HFFc6 (cell line): ENCODE measurements around the gene MMS19. TPM values are rescaled to one million over a fixed set of nuclear protein-coding genes. Genes with fewer than 3 reads are reported as not detected.

Experiments used
- DNase-seq: peaks from one replicate; pipeline ENCODE4 v3.0.0-alpha.2; 2018
- H3K27ac Mint-ChIP-seq: 2 replicates; pipeline ENCODE4 v1.8.0; 2020; ENCODE audit warnings: mild to moderate bottlenecking, mixed read lengths
- H3K27me3 Mint-ChIP-seq: 2 replicates; pipeline ENCODE4 v1.8.0; 2021; ENCODE audit warnings: mild to moderate bottlenecking, moderate library complexity, mixed read lengths; ENCODE audit not compliant: insufficient read depth
- H3K36me3 Mint-ChIP-seq: 2 replicates; pipeline ENCODE4 v1.8.0; 2021; ENCODE audit warnings: low read depth, mixed read lengths
- H3K4me1 Mint-ChIP-seq: 2 replicates; pipeline ENCODE4 v1.8.0; 2020; ENCODE audit warnings: low read depth, mixed read lengths
- H3K4me3 Mint-ChIP-seq: 2 replicates; pipeline ENCODE4 v1.8.0; 2020; ENCODE audit warnings: mild to moderate bottlenecking, moderate library complexity, mixed read lengths
- H3K9me3 Mint-ChIP-seq: 2 replicates; pipeline ENCODE4 v1.8.0; 2020; ENCODE audit warnings: mild to moderate bottlenecking, mixed read lengths
- CTCF ChIP-seq: fragments of 200-600 bp; sonication (generic); IDR thresholded peaks from 2 replicates; pipeline ENCODE4 v1.5.0; 2021; ENCODE audit warnings: antibody characterized with exemption, mild to moderate bottlenecking
- total RNA-seq, 6 experiments: library from RNA; stranded (reverse); fragmentation: NEBNext Ultra II Directional; extraction: Animal tissue kit (Norgen Biotek cat#: 25700); gene quantifications; 2 replicates in 1 of 6; 3 replicates in 5 of 6; pipeline ENCODE4 v1.2.3, GENCODE V29; 2021

Gene MMS19
- total RNA-seq, 6 experiments from 2014 or later, result 53.8 to 61.2 (median 56.3) TPM

- no peak for DNase-seq
- TF ChIP-seq CTCF, result no peak
- H3K27ac Mint-ChIP-seq, result no peak overlapping the region; the same call in 1 of the 2 replicates
- H3K36me3 Mint-ChIP-seq, result no peaks in the 10 kb centered on the region
- peaks cover 33% of the 10 kb centered on the region for H3K4me1 Mint-ChIP-seq
- no peak overlapping the region for H3K4me3 Mint-ChIP-seq
- H3K27me3 Mint-ChIP-seq, result no peaks in the 10 kb centered on the region; the same call in 1 of the 2 replicates
- H3K9me3 Mint-ChIP-seq, result no peaks in the 10 kb centered on the region
These were observed 19.0 kb upstream of the MMS19 start for GRCh38 chr10:97517096-97517750.

GRCh38 chr10:97515271-97515978 lies 17.2 kb upstream of the MMS19 start:
- no peak for TF ChIP-seq CTCF
- no peak overlapping the region for H3K27ac Mint-ChIP-seq
- no peak for DNase-seq
- no peaks in the 10 kb centered on the region; the same call in 1 of the 2 replicates for H3K27me3 Mint-ChIP-seq
- H3K4me3 Mint-ChIP-seq, result no peak overlapping the region
- H3K9me3 Mint-ChIP-seq, result no peaks in the 10 kb centered on the region
- H3K4me1 Mint-ChIP-seq, result peaks cover 32% of the 10 kb centered on the region
- no peaks in the 10 kb centered on the region for H3K36me3 Mint-ChIP-seq

- no peak for DNase-seq
- no peaks in the 10 kb centered on the region for H3K36me3 Mint-ChIP-seq
- H3K4me3 Mint-ChIP-seq, result no peak overlapping the region
- no peaks in the 10 kb centered on the region; the same call in 1 of the 2 replicates for H3K27me3 Mint-ChIP-seq
- peaks cover 29% of the 10 kb centered on the region for H3K4me1 Mint-ChIP-seq
- TF ChIP-seq CTCF, result no peak
- H3K9me3 Mint-ChIP-seq, result no peaks in the 10 kb centered on the region
- no peak overlapping the region for H3K27ac Mint-ChIP-seq
These were observed 16.1 kb upstream of the MMS19 start for GRCh38 chr10:97514344-97514743.

GRCh38 chr10:97512993-97513392 lies 14.8 kb upstream of the MMS19 start:
- Mint-ChIP-seq H3K4me3 (no peak overlapping the region), H3K9me3 (no peaks in the 10 kb centered on the region), H3K27ac (no peak overlapping the region), H3K27me3 (no peaks in the 10 kb centered on the region; the same call in 1 of the 2 replicates), H3K36me3 (no peaks in the 10 kb centered on the region), H3K4me1 (peaks cover 27% of the 10 kb centered on the region)
- DNase-seq, result no peak
- TF ChIP-seq CTCF, result no peak

GRCh38 chr10:97511711-97512440 lies 13.7 kb upstream of the MMS19 start:
- no peak for TF ChIP-seq CTCF
- no peaks in the 10 kb centered on the region for H3K36me3 Mint-ChIP-seq
- no peak overlapping the region for H3K27ac Mint-ChIP-seq
- no peaks in the 10 kb centered on the region; the same call in 1 of the 2 replicates for H3K27me3 Mint-ChIP-seq
- peaks cover 25% of the 10 kb centered on the region for H3K4me1 Mint-ChIP-seq
- H3K4me3 Mint-ChIP-seq, result no peak overlapping the region
- no peaks in the 10 kb centered on the region for H3K9me3 Mint-ChIP-seq
- DNase-seq, result no peak
